Tibial nerve (tissue), 4 donors: ENCODE results near the gene BRME1. TPM values are rescaled to one million over a fixed set of nuclear protein-coding genes. Genes with fewer than 3 reads are reported as not detected.

Experiments used
- DNase-seq, 2 donors: peaks; one replicate each; pipeline ENCODE4 v3.0.0-alpha.2; 2019; ENCODE audit warnings: low spot score in 2 of 2
- H3K27ac ChIP-seq, 4 donors: fragments of 200-600 bp; sonication (generic) in 3 of 4; one replicate each; pipeline ENCODE4 v1.5.1; 2017 to 2019; ENCODE audit warnings: mild to moderate bottlenecking in 1 of 4
- H3K27me3 ChIP-seq, 2 donors: fragments of 200-600 bp; sonication (generic) in 1 of 2; one replicate each; pipeline versions ENCODE4 v1.5.1 to v1.6.0; 2017 to 2019
- H3K36me3 ChIP-seq, 3 donors: fragments of 200-600 bp; sonication (generic); one replicate each; pipeline ENCODE4 v1.5.1; 2018 to 2019
- H3K4me1 ChIP-seq, 4 donors: fragments of 200-600 bp; sonication (generic) in 3 of 4; one replicate each; pipeline ENCODE4 v1.5.1; 2017 to 2019
- H3K4me3 ChIP-seq, 4 donors: fragments of 200-600 bp; sonication (generic) in 3 of 4; one replicate each; pipeline ENCODE4 v1.5.1; 2017 to 2019; ENCODE audit warnings: mild to moderate bottlenecking in 1 of 4, moderate library complexity in 1 of 4
- H3K9me3 ChIP-seq, 4 donors: fragments of 200-600 bp; sonication (generic) in 3 of 4; one replicate each; pipeline ENCODE4 v1.5.1; 2017 to 2019
- CTCF ChIP-seq, 5 experiments: fragments of 200-600 bp in 3 of 5; fragments of 450-650 bp in 2 of 5; sonication (generic) in 3 of 5; IDR thresholded peaks; one replicate each; pipeline ENCODE4 v1.5.1; 2016 to 2019; ENCODE audit warnings: antibody characterized with exemption in 5 of 5, mild to moderate bottlenecking in 3 of 5, moderate library complexity in 2 of 5
- EP300 ChIP-seq, 2 donors: sonication (generic); formaldehyde crosslinking; IDR thresholded peaks; one replicate each; pipeline ENCODE4 v1.6.1; 2017; ENCODE audit warnings: antibody characterized with exemption in 2 of 2, mild to moderate bottlenecking in 1 of 2
- POLR2A ChIP-seq, 2 donors: fragments of 450-650 bp; IDR thresholded peaks; one replicate each; pipeline ENCODE4 v1.6.1; 2017; ENCODE audit warnings: antibody characterized with exemption in 2 of 2, mild to moderate bottlenecking in 2 of 2, moderate library complexity in 2 of 2
- WGBS, 2 donors: methylation state at CpG; one replicate each; pipeline ENCODE4 v1.1.5; 2018; 5-methylcytosine and 5-hydroxymethylcytosine counted together
- small RNA-seq: library from RNA; depleted of rRNA; stranded (forward); fragments of <200 nt; gene quantifications from one replicate; pipeline ENCODE3, GENCODE V24; 2016
- total RNA-seq, 4 donors: library from RNA; depleted of rRNA; stranded (reverse); fragments of >200 nt; gene quantifications; one replicate each; pipeline ENCODE4 v1.1.0, GENCODE V29; 2016

Gene BRME1
- total RNA-seq, 4 donors from 2014 or later, result 1.5 to 3.3 (median 3.0) TPM; not detected in 1

- no peak for DNase-seq
- WGBS, 2 donors, result 67 to 79% methylated on average over 14 of the region's 14 CpGs
- TF ChIP-seq EP300 (IDR thresholded peaks at IDR 0.05) (no peak), CTCF (IDR thresholded peaks at IDR 0.05) (no peak), POLR2A (IDR thresholded peaks at IDR 0.05) (no peak)
- Histone ChIP-seq H3K9me3 (no peaks in the 10 kb centered on the region), H3K36me3 (peaks cover 0 to 51% (median 2%) of the 10 kb centered on the region in 3 donors), H3K4me3 (no peak overlapping the region), H3K27ac (peak overlapping the region; percentile 69 to 94 (median 81)), H3K27me3 (no peaks in the 10 kb centered on the region), H3K4me1 (peaks cover 0 to 73% (median 56%) of the 10 kb centered on the region in 4 donors)
Measured at GRCh38 chr19:13834244-13835069, 71.5 kb downstream of the BRME1 start.

GRCh38 chr19:13833330-13834243 lies 72.3 kb downstream of the BRME1 start:
- Histone ChIP-seq H3K27me3 (no peaks in the 10 kb centered on the region), H3K36me3 (peaks cover 0 to 60% (median 2%) of the 10 kb centered on the region in 3 donors)
- 6 to 7% methylated on average over 56 to 59 of the region's 59 CpGs for WGBS, 2 donors

More at GRCh38 chr19:13833330-13834243, 72.3 kb downstream of the BRME1 start:
- peaks cover 0 to 64% (median 47%) of the 10 kb centered on the region in 4 donors for H3K4me1 ChIP-seq
- TF ChIP-seq EP300 (IDR thresholded peaks at IDR 0.05), result peak in 1 of 2 donors; percentile 59
- no peak for TF ChIP-seq POLR2A (IDR thresholded peaks at IDR 0.05)
- peak; percentile 18 to 52 (median 30) for TF ChIP-seq CTCF (IDR thresholded peaks at IDR 0.05)
- H3K27ac ChIP-seq, result peak overlapping the region; percentile 69 to 94 (median 81)
- no peaks in the 10 kb centered on the region for H3K9me3 ChIP-seq
- H3K4me3 ChIP-seq, result peak overlapping the region in 2 of 4 donors; percentile 26 to 35
- DNase-seq, result peak; percentile 92 to 93

Small RNAs within 50 kb of the gene (small RNA-seq; reads per million reads assigned to genes)
- 37.2 reads per million, percentile 94 among the genes with 10 or more reads in this experiment for gene MIR181C
- gene MIR181D, result 36.9 reads per million, percentile 94 among the genes with 10 or more reads in this experiment

Other genes with a start within 250 kb of the BRME1 start
- gene MRI1, start 141.6 kb downstream of the BRME1 start, total RNA-seq, result 100 to 1,000 TPM in 2 of 4 donors, 10 to 100 TPM in 2; 52.4 to 167 (median 94.4) TPM
- gene C19orf53, start 131.7 kb downstream of the BRME1 start, total RNA-seq, result 100 to 1,000 TPM; 187 to 290 (median 235) TPM
- gene ZSWIM4, start 110.7 kb downstream of the BRME1 start, total RNA-seq, result 10 to 100 TPM in 1 of 4 donors, 1 to 10 TPM in 3; 2.8 to 19.8 (median 4.0) TPM
- gene NANOS3, start 29.0 kb downstream of the BRME1 start, total RNA-seq, result not detected
- 10 to 100 TPM; 42.7 to 99.3 (median 56.0) TPM for gene CC2D1A, start 84 bp upstream of the BRME1 start, total RNA-seq
- gene PODNL1, start 32.3 kb upstream of the BRME1 start, total RNA-seq, result 10 to 100 TPM in 3 of 4 donors, 1 to 10 TPM in 1; 9.4 to 45.7 (median 20.7) TPM
- gene DCAF15, start 46.4 kb upstream of the BRME1 start, total RNA-seq, result 10 to 100 TPM; 14.3 to 31.5 (median 19.3) TPM
- 1 to 10 TPM; 3.1 to 8.4 (median 6.0) TPM for gene RFX1, start 100.2 kb upstream of the BRME1 start, total RNA-seq
- not detected for gene RLN3, start 122.0 kb upstream of the BRME1 start, total RNA-seq
- gene IL27RA, start 125.6 kb upstream of the BRME1 start, total RNA-seq, result 1 to 10 TPM; 2.4 to 3.5 (median 3.0) TPM
- 1 to 10 TPM in 1 of 4 donors, under 1 TPM in 3; 0.30 to 2.7 (median 0.53) TPM for gene PALM3, start 156.0 kb upstream of the BRME1 start, total RNA-seq
- 1 to 10 TPM; 1.8 to 7.8 (median 7.2) TPM for gene MISP3, start 166.7 kb upstream of the BRME1 start, total RNA-seq
- gene C19orf67, start 179.7 kb upstream of the BRME1 start, total RNA-seq, result not detected
- gene SAMD1, start 184.6 kb upstream of the BRME1 start, total RNA-seq, result 10 to 100 TPM in 3 of 4 donors, 1 to 10 TPM in 1; 5.9 to 31.4 (median 19.0) TPM
- 10 to 100 TPM; 26.9 to 59.4 (median 41.3) TPM for gene PRKACA, start 211.6 kb upstream of the BRME1 start, total RNA-seq
- 1 to 10 TPM in 1 of 4 donors, under 1 TPM in 1, not detected in 2; 0.90 to 2.3 TPM for gene ASF1B, start 230.5 kb upstream of the BRME1 start, total RNA-seq